ENCODE data around the gene MYO5A. TPM values are rescaled to one million over a fixed set of nuclear protein-coding genes. Genes with fewer than 3 reads are reported as not detected.

Gene MYO5A
- total RNA-seq, 1 donor from 2014 or later: 41.0 TPM

- Mint-ChIP-seq H3K27me3 (ENCODE audit: low read depth) (no peaks in the 10 kb centered on the region), H3K4me1 (ENCODE audit: low read depth) (peaks cover 18% of the 10 kb centered on the region), H3K9me3 (ENCODE audit: low read depth) (no peaks in the 10 kb centered on the region), H3K27ac (ENCODE audit: unreplicated experiment) (peak overlapping the region; percentile 92), H3K36me3 (ENCODE audit: low read depth) (peaks cover 20% of the 10 kb centered on the region), H3K4me3 (ENCODE audit: unreplicated experiment) (no peak overlapping the region)
- DNase-seq (ENCODE audit: low spot score): no peak
- peak; percentile 55 for TF ChIP-seq CTCF (IDR thresholded peaks at IDR 0.05)
Measured at GRCh38 chr15:52349052-52349700, 179.5 kb downstream of the MYO5A start.

- H3K4me3 Mint-ChIP-seq (ENCODE audit: unreplicated experiment): no peak overlapping the region
- no peaks in the 10 kb centered on the region for H3K9me3 Mint-ChIP-seq (ENCODE audit: low read depth)
- H3K4me1 Mint-ChIP-seq (ENCODE audit: low read depth): peaks cover 22% of the 10 kb centered on the region
- no peak for TF ChIP-seq CTCF (IDR thresholded peaks at IDR 0.05)
- peak overlapping the region; percentile 66 for H3K27ac Mint-ChIP-seq (ENCODE audit: unreplicated experiment)
- no peak for DNase-seq (ENCODE audit: low spot score)
- H3K36me3 Mint-ChIP-seq (ENCODE audit: low read depth): peaks cover 21% of the 10 kb centered on the region
- no peaks in the 10 kb centered on the region for H3K27me3 Mint-ChIP-seq (ENCODE audit: low read depth)
Measured at GRCh38 chr15:52348056-52348745, 180.5 kb downstream of the MYO5A start.

DNA sequence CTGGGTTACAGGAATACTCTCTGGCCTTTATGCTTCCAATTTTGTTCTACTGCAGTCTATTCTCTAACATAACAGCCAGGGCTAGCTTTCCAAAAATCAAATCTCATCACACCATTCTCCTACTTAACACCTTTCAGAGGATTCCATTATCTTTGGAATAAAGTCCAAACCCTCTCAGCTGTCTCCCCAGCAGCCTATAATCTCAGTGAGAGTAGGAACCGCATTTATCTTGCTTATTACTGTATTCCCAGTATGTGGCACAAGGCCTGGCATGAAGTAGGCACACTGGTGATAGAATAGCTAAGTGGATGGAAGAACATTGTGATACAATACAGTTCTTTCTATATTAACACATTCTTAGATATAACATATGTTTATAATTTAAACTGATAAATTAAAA is 184.1 kb downstream of the MYO5A start:
- H3K36me3 Mint-ChIP-seq (ENCODE audit: low read depth): peaks cover 6% of the 10 kb centered on the region
- no peaks in the 10 kb centered on the region for H3K27me3 Mint-ChIP-seq (ENCODE audit: low read depth)
- H3K27ac Mint-ChIP-seq (ENCODE audit: unreplicated experiment): peak overlapping the region; percentile 49
- H3K4me3 Mint-ChIP-seq (ENCODE audit: unreplicated experiment): no peak overlapping the region
- peaks cover 22% of the 10 kb centered on the region for H3K4me1 Mint-ChIP-seq (ENCODE audit: low read depth)
- no peaks in the 10 kb centered on the region for H3K9me3 Mint-ChIP-seq (ENCODE audit: low read depth)
- no peak for DNase-seq (ENCODE audit: low spot score)
- no peak for TF ChIP-seq CTCF (IDR thresholded peaks at IDR 0.05)

DNA sequence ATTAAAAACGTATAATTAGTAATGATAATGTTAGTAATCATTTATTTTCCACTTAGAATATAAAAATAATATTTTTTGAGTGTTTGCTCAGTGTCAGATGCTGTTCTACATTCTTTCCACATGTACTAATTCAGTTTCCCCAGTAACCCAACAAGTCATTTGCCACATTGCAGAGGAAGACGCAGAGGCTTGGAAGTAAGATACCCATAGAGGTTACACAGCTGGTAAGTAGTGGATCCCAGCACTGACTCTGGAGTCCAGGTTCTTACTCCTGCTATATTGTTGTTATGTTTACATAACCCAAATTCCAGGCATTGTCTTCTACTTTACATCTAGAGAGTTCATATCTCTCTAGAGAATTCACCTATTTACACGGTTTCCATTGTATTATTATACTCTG is 184.8 kb downstream of the MYO5A start:
- Mint-ChIP-seq H3K9me3 (ENCODE audit: low read depth) (no peaks in the 10 kb centered on the region), H3K36me3 (ENCODE audit: low read depth) (peaks cover 4% of the 10 kb centered on the region), H3K27ac (ENCODE audit: unreplicated experiment) (peak overlapping the region; percentile 49), H3K4me1 (ENCODE audit: low read depth) (peaks cover 16% of the 10 kb centered on the region), H3K4me3 (ENCODE audit: unreplicated experiment) (no peak overlapping the region), H3K27me3 (ENCODE audit: low read depth) (no peaks in the 10 kb centered on the region)
- no peak for TF ChIP-seq CTCF (IDR thresholded peaks at IDR 0.05)
- DNase-seq (ENCODE audit: low spot score): no peak

DNA sequence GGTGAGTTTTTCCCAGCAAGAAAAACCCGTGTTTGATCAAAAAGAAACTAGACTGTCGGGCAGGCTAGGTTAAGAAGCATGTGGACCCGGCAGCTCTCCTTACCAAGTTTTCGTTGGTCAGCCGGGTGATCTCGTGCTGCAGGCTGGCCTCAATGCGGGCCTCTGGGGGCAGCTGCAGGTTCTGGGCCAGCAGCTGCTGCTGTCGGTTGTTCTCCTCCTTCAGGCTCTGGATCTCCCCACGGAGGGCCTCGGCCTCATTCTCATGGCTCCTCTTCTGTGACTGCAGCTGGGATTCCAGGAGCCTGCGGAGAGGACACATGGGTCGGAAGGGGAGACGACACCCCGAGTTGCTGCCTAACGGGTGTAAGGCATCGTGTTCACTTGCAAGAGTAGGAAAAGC is 188.6 kb downstream of the MYO5A start:
- Mint-ChIP-seq H3K9me3 (ENCODE audit: low read depth) (no peaks in the 10 kb centered on the region), H3K36me3 (ENCODE audit: low read depth) (peaks cover 5% of the 10 kb centered on the region), H3K4me3 (ENCODE audit: unreplicated experiment) (no peak overlapping the region), H3K27ac (ENCODE audit: unreplicated experiment) (no peak overlapping the region), H3K4me1 (ENCODE audit: low read depth) (peaks cover 23% of the 10 kb centered on the region), H3K27me3 (ENCODE audit: low read depth) (no peaks in the 10 kb centered on the region)
- no peak for DNase-seq (ENCODE audit: low spot score)
- no peak for TF ChIP-seq CTCF (IDR thresholded peaks at IDR 0.05)
